ENCODE measurements around the gene KIAA1755.

GRCh38 chr20:38266426-38266825 is 5.9 kb upstream of the KIAA1755 start:
- TF ChIP-seq, protein P1, sequence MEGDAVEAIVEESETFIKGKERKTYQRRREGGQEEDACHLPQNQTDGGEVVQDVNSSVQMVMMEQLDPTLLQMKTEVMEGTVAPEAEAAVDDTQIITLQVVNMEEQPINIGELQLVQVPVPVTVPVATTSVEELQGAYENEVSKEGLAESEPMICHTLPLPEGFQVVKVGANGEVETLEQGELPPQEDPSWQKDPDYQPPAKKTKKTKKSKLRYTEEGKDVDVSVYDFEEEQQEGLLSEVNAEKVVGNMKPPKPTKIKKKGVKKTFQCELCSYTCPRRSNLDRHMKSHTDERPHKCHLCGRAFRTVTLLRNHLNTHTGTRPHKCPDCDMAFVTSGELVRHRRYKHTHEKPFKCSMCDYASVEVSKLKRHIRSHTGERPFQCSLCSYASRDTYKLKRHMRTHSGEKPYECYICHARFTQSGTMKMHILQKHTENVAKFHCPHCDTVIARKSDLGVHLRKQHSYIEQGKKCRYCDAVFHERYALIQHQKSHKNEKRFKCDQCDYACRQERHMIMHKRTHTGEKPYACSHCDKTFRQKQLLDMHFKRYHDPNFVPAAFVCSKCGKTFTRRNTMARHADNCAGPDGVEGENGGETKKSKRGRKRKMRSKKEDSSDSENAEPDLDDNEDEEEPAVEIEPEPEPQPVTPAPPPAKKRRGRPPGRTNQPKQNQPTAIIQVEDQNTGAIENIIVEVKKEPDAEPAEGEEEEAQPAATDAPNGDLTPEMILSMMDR (conservative IDR thresholded peaks at IDR 0.05; ENCODE audit: low read length): no peak
- no peak for TF ChIP-seq EZH2phosphoT487 (IDR thresholded peaks at IDR 0.05; ENCODE audit: borderline replicate concordance)
